HepG2 (cell line): ENCODE data around the gene CSNK1D. TPM values are rescaled to one million over a fixed set of nuclear protein-coding genes. Genes with fewer than 3 reads are reported as not detected.
A peak's percentile ranks its signal among the peaks of the same experiment; 100 is the strongest.

ENCODE experiments used
- ELK4 ChIP-seq: sonication (generic); formaldehyde crosslinking; IDR thresholded peaks from 2 replicates; pipeline ENCODE4 v1.9.0; 2021; ENCODE audit warnings: missing genetic modification reagents, borderline replicate concordance
- EP300 ChIP-seq, 3 experiments: sonication (generic) in 1 of 3; formaldehyde crosslinking in 1 of 3; IDR thresholded peaks; 2 replicates each; pipeline versions ENCODE4 v1.5.1 to v1.6.1; 2011 to 2020; ENCODE audit warnings: low read depth in 2 of 3, low read length in 2 of 3, borderline replicate concordance in 1 of 3, improper control_type of control experiment in 1 of 3, mild to moderate bottlenecking in 1 of 3, missing genetic modification reagents in 1 of 3, moderate library complexity in 1 of 3
- HIVEP1 ChIP-seq: sonication (generic); formaldehyde crosslinking; IDR thresholded peaks from 2 replicates; pipeline ENCODE4 v1.4.0; 2020; ENCODE audit warnings: mild to moderate bottlenecking, missing genetic modification reagents
- HNRNPL ChIP-seq: fragments of 200-400 bp; formaldehyde crosslinking; IDR thresholded peaks from 2 replicates; pipeline ENCODE4 v1.6.1; 2017; ENCODE audit warnings: mild to moderate bottlenecking, low read depth, low read length
- JUNB ChIP-seq: sonication (generic); formaldehyde crosslinking; IDR thresholded peaks from 2 replicates; pipeline ENCODE4 v1.8.0; 2022; ENCODE audit warnings: missing genetic modification reagents, mild to moderate bottlenecking, borderline replicate concordance
- KDM4B ChIP-seq: sonication (generic); formaldehyde crosslinking; IDR thresholded peaks from 2 replicates; pipeline ENCODE4 v1.4.0; 2020; ENCODE audit warnings: missing genetic modification reagents
- NFE2 ChIP-seq: sonication (generic); formaldehyde crosslinking; IDR thresholded peaks from 2 replicates; pipeline ENCODE4 v1.4.0; 2020; ENCODE audit warnings: missing genetic modification reagents
- NFKBIZ ChIP-seq: IDR thresholded peaks from 2 replicates; pipeline ENCODE4 v1.6.1; 2018; ENCODE audit warnings: missing genetic modification reagents, missing compliant biosample characterization
- PRMT3 ChIP-seq: sonication (generic); formaldehyde crosslinking; IDR thresholded peaks from 2 replicates; pipeline ENCODE4 v1.8.1; 2022; ENCODE audit warnings: low read depth, mild to moderate bottlenecking, moderate library complexity, missing genetic modification reagents, borderline replicate concordance
- RXRA ChIP-seq: sonication (generic); formaldehyde crosslinking; IDR thresholded peaks from 2 replicates; pipeline ENCODE4 v1.5.1; 2020; ENCODE audit warnings: missing genetic modification reagents
- UBTF ChIP-seq: sonication (generic); formaldehyde crosslinking; IDR thresholded peaks from 2 replicates; pipeline ENCODE4 v1.4.0; 2020; ENCODE audit warnings: mild to moderate bottlenecking, missing genetic modification reagents
- ZC3H13 ChIP-seq: sonication (generic); formaldehyde crosslinking; IDR thresholded peaks from 2 replicates; pipeline ENCODE4 v1.8.1; 2023; ENCODE audit warnings: mild to moderate bottlenecking, missing genetic modification reagents, moderate library complexity
- ZNF12 ChIP-seq: sonication (generic); formaldehyde crosslinking; IDR thresholded peaks from 2 replicates; pipeline ENCODE4 v1.5.0; 2020; ENCODE audit warnings: missing genetic modification reagents
- ZNF577 ChIP-seq: sonication (generic); formaldehyde crosslinking; IDR thresholded peaks from 2 replicates; pipeline ENCODE4 v1.4.0; 2020; ENCODE audit warnings: mild to moderate bottlenecking, low read depth, missing genetic modification reagents, borderline replicate concordance
- ZNF780A ChIP-seq: sonication (generic); formaldehyde crosslinking; IDR thresholded peaks from 2 replicates; pipeline ENCODE4 v1.8.0; 2022; ENCODE audit warnings: mild to moderate bottlenecking, missing genetic modification reagents, moderate library complexity
- ZNF781 ChIP-seq: sonication (generic); formaldehyde crosslinking; IDR thresholded peaks from 2 replicates; pipeline ENCODE4 v1.5.1; 2020; ENCODE audit warnings: borderline replicate concordance, mild to moderate bottlenecking, missing genetic modification reagents; ENCODE audit errors: not compliant biosample characterization
- polyA plus RNA-seq, 8 experiments: library from polyadenylated mRNA; depleted of rRNA in 3 of 8; stranded (reverse) in 7 of 8; unstranded in 1 of 8; fragments of >200 nt; fragmentation: Illumina TruSeq in 4 of 8; extraction: Trizol in 4 of 8; gene quantifications; 2 replicates each; pipeline versions ENCODE4 v1.2.1 to v1.2.3, GENCODE V29; 2011 to 2016; ENCODE audit warnings: low read depth in 4 of 8, missing spikeins in 1 of 8, mixed read lengths in 1 of 8; ENCODE audit not compliant: insufficient read depth in 1 of 8
- total RNA-seq, 5 experiments: library from RNA; depleted of rRNA; stranded (reverse); fragments of >200 nt; fragmentation: Illumina TruSeq; extraction: Trizol; gene quantifications; 2 replicates each; pipeline ENCODE4 v1.2.3, GENCODE V29; 2016; ENCODE audit warnings: low read depth in 1 of 5
- TF ChIP-seq, protein P1 (sequence below): IDR thresholded peaks from 2 replicates; pipeline ENCODE4 v1.6.1; 2016
- TF ChIP-seq, protein P2 (sequence below): sonication (generic); formaldehyde crosslinking; IDR thresholded peaks from 2 replicates; pipeline ENCODE4 v1.8.0; 2023; ENCODE audit warnings: mild to moderate bottlenecking, missing genetic modification reagents
- TF ChIP-seq, protein P3 (sequence below): sonication (generic); formaldehyde crosslinking; IDR thresholded peaks from 2 replicates; pipeline ENCODE4 v1.4.0; 2020; ENCODE audit warnings: missing genetic modification reagents, borderline replicate concordance

The CSNK1D gene
- total and polyA plus RNA-seq, 2 of the 13 experiments (the other 11 are each of a cell fraction or from before 2014, with no cell fraction given): 31.5 to 128 TPM

- TF ChIP-seq ZNF780A: peak; percentile 43; the same call in 1 of the 2 replicates
- TF ChIP-seq ZNF781 (CRISPR knock-in tag): peak; percentile 18
- TF ChIP-seq NFE2 (CRISPR knock-in tag): no peak
- TF ChIP-seq ZC3H13 (CRISPR knock-in tag): peak; percentile 99; the same call in 1 of the 2 replicates
- peak; percentile 66; the same call in 1 of the 2 replicates for TF ChIP-seq HIVEP1 (CRISPR knock-in tag)
- peak; percentile 55; the same call in 1 of the 2 replicates for TF ChIP-seq UBTF (CRISPR knock-in tag)
- peak; percentile 99 for TF ChIP-seq ZNF12 (CRISPR knock-in tag)
- TF ChIP-seq HNRNPL: peak; percentile 98
- no peak for TF ChIP-seq NFKBIZ
- TF ChIP-seq ZNF577 (CRISPR knock-in tag): no peak
- peak; percentile 19; the same call in 1 of the 2 replicates for TF ChIP-seq PRMT3
- TF ChIP-seq JUNB (CRISPR knock-in tag): no peak
- TF ChIP-seq, protein P1, sequence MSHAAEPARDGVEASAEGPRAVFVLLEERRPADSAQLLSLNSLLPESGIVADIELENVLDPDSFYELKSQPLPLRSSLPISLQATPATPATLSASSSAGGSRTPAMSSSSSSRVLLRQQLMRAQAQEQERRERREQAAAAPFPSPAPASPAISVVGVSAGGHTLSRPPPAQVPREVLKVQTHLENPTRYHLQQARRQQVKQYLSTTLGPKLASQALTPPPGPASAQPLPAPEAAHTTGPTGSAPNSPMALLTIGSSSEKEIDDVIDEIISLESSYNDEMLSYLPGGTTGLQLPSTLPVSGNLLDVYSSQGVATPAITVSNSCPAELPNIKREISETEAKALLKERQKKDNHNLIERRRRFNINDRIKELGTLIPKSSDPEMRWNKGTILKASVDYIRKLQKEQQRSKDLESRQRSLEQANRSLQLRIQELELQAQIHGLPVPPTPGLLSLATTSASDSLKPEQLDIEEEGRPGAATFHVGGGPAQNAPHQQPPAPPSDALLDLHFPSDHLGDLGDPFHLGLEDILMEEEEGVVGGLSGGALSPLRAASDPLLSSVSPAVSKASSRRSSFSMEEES (CRISPR knock-in tag): peak; percentile 81
- TF ChIP-seq ELK4 (CRISPR knock-in tag): no peak
- peak; percentile 82 for TF ChIP-seq RXRA (CRISPR knock-in tag)
- 0 out of 4 replicates have a peak, but pooled peaks of 1 of the 2 experiments have one; percentile 8 for TF ChIP-seq EP300 (IDR thresholded peaks at IDR 0.05; ENCODE audit: low read depth in 2 of 2, low read length in 2 of 2)
- peak; percentile 58; the same call in 1 of the 2 replicates for TF ChIP-seq EP300 (CRISPR knock-in tag; IDR thresholded peaks at IDR 0.05; ENCODE audit: borderline replicate concordance)
- TF ChIP-seq, protein P2, sequence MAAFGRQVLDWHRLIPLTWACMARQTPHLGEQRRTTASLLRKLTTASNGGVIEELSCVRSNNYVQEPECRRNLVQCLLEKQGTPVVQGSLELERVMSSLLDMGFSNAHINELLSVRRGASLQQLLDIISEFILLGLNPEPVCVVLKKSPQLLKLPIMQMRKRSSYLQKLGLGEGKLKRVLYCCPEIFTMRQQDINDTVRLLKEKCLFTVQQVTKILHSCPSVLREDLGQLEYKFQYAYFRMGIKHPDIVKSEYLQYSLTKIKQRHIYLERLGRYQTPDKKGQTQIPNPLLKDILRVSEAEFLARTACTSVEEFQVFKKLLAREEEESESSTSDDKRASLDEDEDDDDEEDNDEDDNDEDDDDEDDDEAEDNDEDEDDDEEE (CRISPR knock-in tag): peak; percentile 5
- peak; percentile 38; the same call in 1 of the 2 replicates for TF ChIP-seq KDM4B (CRISPR knock-in tag)
- TF ChIP-seq, protein P3, sequence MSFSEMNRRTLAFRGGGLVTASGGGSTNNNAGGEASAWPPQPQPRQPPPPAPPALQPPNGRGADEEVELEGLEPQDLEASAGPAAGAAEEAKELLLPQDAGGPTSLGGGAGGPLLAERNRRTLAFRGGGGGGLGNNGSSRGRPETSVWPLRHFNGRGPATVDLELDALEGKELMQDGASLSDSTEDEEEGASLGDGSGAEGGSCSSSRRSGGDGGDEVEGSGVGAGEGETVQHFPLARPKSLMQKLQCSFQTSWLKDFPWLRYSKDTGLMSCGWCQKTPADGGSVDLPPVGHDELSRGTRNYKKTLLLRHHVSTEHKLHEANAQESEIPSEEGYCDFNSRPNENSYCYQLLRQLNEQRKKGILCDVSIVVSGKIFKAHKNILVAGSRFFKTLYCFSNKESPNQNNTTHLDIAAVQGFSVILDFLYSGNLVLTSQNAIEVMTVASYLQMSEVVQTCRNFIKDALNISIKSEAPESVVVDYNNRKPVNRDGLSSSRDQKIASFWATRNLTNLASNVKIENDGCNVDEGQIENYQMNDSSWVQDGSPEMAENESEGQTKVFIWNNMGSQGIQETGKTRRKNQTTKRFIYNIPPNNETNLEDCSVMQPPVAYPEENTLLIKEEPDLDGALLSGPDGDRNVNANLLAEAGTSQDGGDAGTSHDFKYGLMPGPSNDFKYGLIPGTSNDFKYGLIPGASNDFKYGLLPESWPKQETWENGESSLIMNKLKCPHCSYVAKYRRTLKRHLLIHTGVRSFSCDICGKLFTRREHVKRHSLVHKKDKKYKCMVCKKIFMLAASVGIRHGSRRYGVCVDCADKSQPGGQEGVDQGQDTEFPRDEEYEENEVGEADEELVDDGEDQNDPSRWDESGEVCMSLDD: peak; percentile 79; the same call in 1 of the 2 replicates
Measured at GRCh38 chr17:82241183-82241925, 32.1 kb downstream of the CSNK1D start (continued).
